Measurements from ENCODE around the gene PDE8A.

- no peak for TF ChIP-seq CTCF (IDR thresholded peaks at IDR 0.05)
- no peak for TF ChIP-seq POLR2A (IDR thresholded peaks at IDR 0.05)
These were observed 31.6 kb upstream of the PDE8A start for GRCh38 chr15:84949845-84950569.
